SU-DHL-6 (cell line): ENCODE data around the gene CHSY3.

Experiments used
- H2AFZ ChIP-seq: fragments of 200-600 bp; sonication (generic); 2 replicates; pipeline ENCODE4 v1.6.1; 2014; ENCODE audit warnings: low read depth, mild to moderate bottlenecking, moderate library complexity, mixed read lengths, antibody characterized with exemption, low read length; ENCODE audit not compliant: severe bottlenecking
- H3F3A ChIP-seq: fragments of 200-600 bp; shearing (Covaris generic); 2 replicates; pipeline ENCODE4 v1.6.0; 2016; ENCODE audit warnings: antibody characterized with exemption, mild to moderate bottlenecking; ENCODE audit not compliant: insufficient read depth
- H3K27ac ChIP-seq: fragments of 200-600 bp; sonication (generic); 2 replicates; pipeline ENCODE4 v1.5.1; 2016; ENCODE audit warnings: low read depth, mild to moderate bottlenecking, low read length, moderate library complexity, mixed read lengths
- H3K27me3 ChIP-seq: fragments of 200-600 bp; sonication (generic), shearing (Covaris generic); 2 replicates; pipeline ENCODE4 v1.6.0; 2014; ENCODE audit warnings: mild to moderate bottlenecking, low read length
- H3K36me3 ChIP-seq: fragments of 200-600 bp; sonication (generic); 2 replicates; pipeline ENCODE4 v1.6.1; 2014; ENCODE audit warnings: mild to moderate bottlenecking, low read length, mixed read lengths
- H3K4me2 ChIP-seq: fragments of 300-600, 200-600 bp; shearing (Covaris generic), sonication (generic); 2 replicates; pipeline ENCODE4 v1.6.0; 2014; ENCODE audit warnings: low read length, low read depth, mild to moderate bottlenecking; ENCODE audit not compliant: poor library complexity, severe bottlenecking
- H3K4me3 ChIP-seq: fragments of 200-600 bp; sonication (generic); 2 replicates; pipeline ENCODE4 v1.5.1; 2014; ENCODE audit warnings: antibody characterized with exemption, low read length, mild to moderate bottlenecking, mixed read lengths; ENCODE audit not compliant: insufficient read depth, poor library complexity, severe bottlenecking
- H3K79me2 ChIP-seq: fragments of 200-600 bp; sonication (generic); 2 replicates; pipeline ENCODE4 v1.6.1; 2014; ENCODE audit warnings: mild to moderate bottlenecking, low read length, moderate library complexity; ENCODE audit not compliant: insufficient read depth
- H3K9ac ChIP-seq: fragments of 200-600 bp; sonication (generic); 2 replicates; pipeline ENCODE4 v1.7.0; 2014; ENCODE audit warnings: mild to moderate bottlenecking, low read length
- H3K9me2 ChIP-seq: fragments of 200-600 bp; sonication (generic); replicated peaks from 2 replicates; pipeline ENCODE4 v1.6.1; 2014; ENCODE audit warnings: low read length; ENCODE audit not compliant: insufficient read depth
- H3K9me3 ChIP-seq: fragments of 200-600 bp; sonication (generic); 2 replicates; pipeline ENCODE4 v1.6.1; 2014; ENCODE audit warnings: low read length, mixed read lengths; ENCODE audit not compliant: insufficient read depth
- H4K20me1 ChIP-seq: fragments of 200-600 bp; sonication (generic); 2 replicates; pipeline ENCODE4 v1.6.1; 2014; ENCODE audit warnings: low read depth, mild to moderate bottlenecking, antibody characterized with exemption, low read length, moderate library complexity, mixed read lengths
- CTCF ChIP-seq: fragments of 200-600 bp; sonication (generic); IDR thresholded peaks from one replicate; pipeline ENCODE4 v1.5.1; 2017; ENCODE audit warnings: antibody characterized with exemption, mild to moderate bottlenecking, low read length, moderate library complexity; ENCODE audit not compliant: insufficient read depth, poor library complexity, severe bottlenecking
- EZH2phosphoT487 ChIP-seq: fragments of 200-600 bp; sonication (generic), shearing (Covaris generic); conservative IDR thresholded peaks from 2 replicates; pipeline ENCODE4 v1.6.1; 2018; ENCODE audit warnings: mild to moderate bottlenecking, antibody characterized with exemption, low read length, moderate library complexity, mixed read lengths

The CHSY3 gene

DNA sequence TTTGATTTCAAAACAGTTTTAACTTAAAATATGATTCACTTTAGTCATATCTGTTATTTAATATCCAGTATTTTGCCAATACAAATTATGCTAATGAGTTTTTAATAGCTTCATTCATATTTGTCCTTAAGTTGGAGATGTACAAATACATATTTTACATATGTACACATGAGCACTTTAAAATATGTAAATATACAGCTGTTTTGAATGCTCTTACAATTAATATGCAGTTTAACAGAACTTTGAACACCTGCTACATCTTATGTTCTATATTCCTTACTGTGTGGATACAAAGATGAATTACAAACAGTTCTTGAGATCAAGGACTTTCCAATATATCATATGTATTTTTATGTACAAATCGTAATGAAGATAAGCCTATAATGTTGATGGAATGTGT is 74.0 kb downstream of the CHSY3 start:
- Histone ChIP-seq H3K9me2 (no peaks in the 10 kb centered on the region), H3K27ac (no peak overlapping the region), H4K20me1 (no peaks in the 10 kb centered on the region), H3K9ac (no peak overlapping the region), H3K36me3 (no peaks in the 10 kb centered on the region), H3K4me2 (no peak overlapping the region), H3K79me2 (no peaks in the 10 kb centered on the region), H3K9me3 (no peaks in the 10 kb centered on the region), H3K27me3 (no peaks in the 10 kb centered on the region), H3K4me3 (no peak overlapping the region), H3F3A (no peaks in the 10 kb centered on the region), H2AFZ (no peak overlapping the region)
- TF ChIP-seq EZH2phosphoT487, result no peak
- TF ChIP-seq CTCF, result no peak

DNA sequence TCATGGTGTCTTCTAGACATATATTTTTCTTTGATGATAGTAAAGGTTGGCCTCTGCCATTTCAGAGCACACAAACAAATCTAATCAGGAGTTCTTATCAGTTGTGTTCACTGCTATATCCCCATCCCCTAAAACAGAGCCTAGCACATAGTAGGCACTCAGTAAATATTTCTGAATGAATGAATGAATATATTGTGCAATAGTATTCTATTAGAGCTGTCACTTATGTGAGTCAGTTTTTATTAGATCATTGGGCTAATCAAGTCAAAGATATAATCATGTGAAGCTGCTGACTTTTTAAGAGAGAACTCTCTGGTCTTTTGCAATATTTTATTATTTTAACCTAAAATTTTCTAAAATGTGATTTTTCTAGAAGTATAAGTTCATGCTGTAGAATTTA is 84.2 kb downstream of the CHSY3 start:
- H3K4me2 ChIP-seq, result no peak overlapping the region
- no peak overlapping the region for H2AFZ ChIP-seq
- H3K27ac ChIP-seq, result no peak overlapping the region
- H3K79me2 ChIP-seq, result no peaks in the 10 kb centered on the region
- no peaks in the 10 kb centered on the region for H3K36me3 ChIP-seq
- no peaks in the 10 kb centered on the region for H3F3A ChIP-seq
- H3K9me2 ChIP-seq, result no peaks in the 10 kb centered on the region
- TF ChIP-seq CTCF (no peak), EZH2phosphoT487 (no peak)
- no peak overlapping the region for H3K4me3 ChIP-seq
- H3K9ac ChIP-seq, result no peak overlapping the region
- no peaks in the 10 kb centered on the region for H4K20me1 ChIP-seq
- H3K27me3 ChIP-seq, result no peaks in the 10 kb centered on the region
- H3K9me3 ChIP-seq, result no peaks in the 10 kb centered on the region

GRCh38 chr5:129991780-129992179 is 87.5 kb downstream of the CHSY3 start:
- no peaks in the 10 kb centered on the region for H3K9me3 ChIP-seq
- no peak overlapping the region for H3K4me3 ChIP-seq
- no peak overlapping the region for H3K4me2 ChIP-seq
- TF ChIP-seq EZH2phosphoT487, result no peak
- no peak for TF ChIP-seq CTCF
- H3K9me2 ChIP-seq, result no peaks in the 10 kb centered on the region
- no peaks in the 10 kb centered on the region for H3F3A ChIP-seq
- no peaks in the 10 kb centered on the region for H3K79me2 ChIP-seq
- no peaks in the 10 kb centered on the region for H3K27me3 ChIP-seq
- H3K36me3 ChIP-seq, result no peaks in the 10 kb centered on the region
- H3K9ac ChIP-seq, result no peak overlapping the region
- no peak overlapping the region for H2AFZ ChIP-seq
- no peaks in the 10 kb centered on the region for H4K20me1 ChIP-seq
- H3K27ac ChIP-seq, result no peak overlapping the region

- Histone ChIP-seq H3K79me2 (no peaks in the 10 kb centered on the region), H3K4me3 (no peak overlapping the region), H3K9ac (no peak overlapping the region), H3K27me3 (no peaks in the 10 kb centered on the region), H3K36me3 (no peaks in the 10 kb centered on the region), H4K20me1 (no peaks in the 10 kb centered on the region), H2AFZ (no peak overlapping the region), H3F3A (no peaks in the 10 kb centered on the region), H3K9me3 (no peaks in the 10 kb centered on the region), H3K9me2 (no peaks in the 10 kb centered on the region), H3K4me2 (no peak overlapping the region), H3K27ac (no peak overlapping the region)
- TF ChIP-seq CTCF, result no peak
- no peak for TF ChIP-seq EZH2phosphoT487
These were observed 92.6 kb downstream of the CHSY3 start for GRCh38 chr5:129996896-129997295.
